GM19397 (cell line): ENCODE measurements around the gene ARHGEF9.
"Not testable (repeated sequence)": the region's sequence is repeated elsewhere in the genome, so short reads cannot be mapped to it uniquely, and the experiment has no call there.

Source experiments
- ATAC-seq: cut with Tn5 transposase; IDR thresholded peaks from one replicate; pipeline ENCODE4 v1.9.1; 2021; ENCODE audit warnings: mild to moderate bottlenecking, moderate library complexity; ENCODE audit not compliant: unreplicated experiment

The ARHGEF9 gene

DNA sequence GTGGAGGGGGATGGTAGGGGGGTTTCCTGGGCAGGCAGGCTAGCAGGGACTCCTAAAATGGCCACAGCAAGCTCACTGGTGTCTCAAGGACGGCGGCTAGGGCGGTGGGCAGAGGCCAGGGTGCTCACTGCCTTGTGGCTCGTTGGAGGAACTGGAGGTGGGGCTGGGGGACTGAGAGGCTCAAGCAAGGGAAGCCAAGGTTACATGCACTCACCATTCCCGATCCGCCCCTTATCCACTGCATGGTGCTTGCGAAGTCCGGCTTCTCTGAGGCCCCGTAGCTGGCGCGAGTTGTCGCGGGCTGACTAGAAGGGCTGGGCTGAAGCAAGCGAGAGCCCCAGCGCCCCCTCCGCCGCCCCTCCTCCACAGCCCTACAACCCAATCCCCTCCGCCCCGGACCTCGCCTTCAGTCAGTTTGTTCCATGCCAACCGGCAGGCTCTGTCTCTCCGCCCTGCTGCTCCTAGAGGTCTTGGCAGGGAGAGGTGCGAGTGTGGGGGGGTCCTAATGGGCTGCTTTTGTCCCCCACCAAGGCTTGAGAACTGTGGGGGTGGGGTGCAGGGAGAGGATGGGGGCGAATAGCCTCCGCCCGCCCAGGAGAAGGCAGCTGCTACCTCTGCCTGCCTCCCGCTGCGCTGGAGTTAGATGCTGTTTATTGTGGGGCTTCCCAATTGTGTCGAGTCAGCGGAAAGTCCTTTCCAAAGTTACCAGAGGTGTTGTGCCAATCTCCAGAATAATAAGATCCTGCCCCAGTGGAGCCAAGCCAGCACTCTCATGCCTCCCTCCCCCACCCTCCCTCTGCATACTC is at the start of gene ARHGEF9:
ARHGEF9 (minus strand) TSS at position 313 of the 806 bp plus-strand sequence; CDS start at position 244, 69 bp downstream.
- ATAC-seq, result no peak

- ATAC-seq, result not testable (repeated sequence)
These were observed 40.4 kb upstream of the ARHGEF9 start for GRCh38 chrX:63825446-63825845.

DNA sequence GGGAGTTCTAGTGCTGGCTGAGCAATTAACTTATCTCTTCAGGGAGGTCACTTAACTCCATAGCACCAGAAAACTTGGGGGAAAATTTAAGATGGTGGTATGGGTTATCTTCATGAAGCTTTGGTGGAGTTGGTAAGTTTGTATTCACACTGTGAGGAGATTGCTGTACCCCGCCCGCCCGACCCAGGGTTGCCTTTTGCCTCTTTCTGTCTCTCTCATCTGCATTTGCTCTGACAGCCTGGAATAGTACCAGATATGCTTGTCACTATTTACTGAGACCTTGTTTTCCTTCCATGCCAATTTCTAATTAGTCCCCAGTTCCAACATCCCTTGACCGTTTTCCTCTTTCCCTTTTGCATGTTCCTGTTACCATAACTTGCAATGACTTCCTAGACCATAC is 33.1 kb upstream of the ARHGEF9 start:
- ATAC-seq, result no peak

- no peak for ATAC-seq
These were observed 32.7 kb upstream of the ARHGEF9 start for GRCh38 chrX:63817696-63818095.

- ATAC-seq, result no peak
These were observed 27.8 kb upstream of the ARHGEF9 start for GRCh38 chrX:63812823-63813222.

- ATAC-seq, result no peak
These were observed 25.7 kb upstream of the ARHGEF9 start for GRCh38 chrX:63810746-63811145.

DNA sequence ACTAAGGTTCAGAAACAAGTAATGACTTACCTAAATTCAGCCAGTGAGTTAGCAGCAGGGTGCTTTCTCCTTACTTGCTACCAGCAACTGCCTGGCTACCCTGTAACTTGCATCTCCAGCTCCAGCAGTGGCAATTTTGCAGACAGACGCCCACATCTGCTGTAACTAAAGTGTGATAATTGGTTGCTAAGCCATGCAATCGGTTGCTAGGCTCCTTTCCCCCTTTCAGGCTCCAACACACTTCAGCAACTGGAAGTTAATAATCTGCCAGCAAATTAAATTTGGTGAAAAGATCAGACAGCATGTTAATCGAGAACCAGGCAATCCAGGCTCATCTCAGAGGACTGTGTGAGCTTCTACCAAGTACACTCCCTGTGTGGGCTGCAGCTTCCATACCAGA is 24.2 kb upstream of the ARHGEF9 start:
- no peak for ATAC-seq

DNA sequence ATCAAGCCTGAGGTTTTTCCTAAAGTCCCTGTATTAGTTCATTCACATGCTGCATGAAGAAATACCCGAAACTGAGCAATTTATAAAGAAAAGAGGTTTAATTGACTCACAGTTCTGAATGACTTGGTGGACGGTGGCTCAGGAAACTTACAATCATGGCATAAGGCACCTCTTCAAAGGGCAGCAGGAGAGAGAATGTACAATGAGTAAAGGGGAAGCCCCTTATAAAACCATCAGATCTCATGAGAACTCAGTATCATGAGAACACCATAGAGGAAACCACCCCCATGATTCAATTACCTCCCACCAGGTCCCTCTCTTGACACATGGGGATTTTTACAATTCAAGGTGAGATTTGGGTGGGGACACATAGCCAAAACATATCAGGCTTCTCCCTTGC is 10.4 kb upstream of the ARHGEF9 start:
- not testable (repeated sequence) for ATAC-seq

DNA sequence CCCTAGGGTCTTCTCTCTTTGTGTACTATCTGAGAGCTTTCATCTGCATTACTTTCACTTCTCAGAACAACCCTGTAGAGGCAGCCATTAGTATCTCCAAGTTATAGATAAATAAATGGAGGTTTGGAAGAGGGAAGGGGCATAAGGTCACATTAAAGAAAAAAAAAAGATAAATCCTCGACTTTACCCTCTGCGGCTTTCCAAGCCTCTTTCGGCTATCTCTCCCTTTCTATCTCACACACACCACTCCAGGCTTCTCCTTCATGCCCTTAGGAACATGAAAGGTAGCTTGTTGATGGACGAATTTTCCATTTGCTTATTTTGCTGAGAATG is 660 bp upstream of the ARHGEF9 start:
- ATAC-seq, result no peak

GRCh38 chrX:63784346-63784901 is 590 bp downstream of the ARHGEF9 start:
- ATAC-seq, result no peak

GRCh38 chrX:63782515-63782914 is 2.5 kb downstream of the ARHGEF9 start:
- no peak for ATAC-seq

GRCh38 chrX:63768760-63769159 is 16.3 kb downstream of the ARHGEF9 start:
- ATAC-seq, result no peak

DNA sequence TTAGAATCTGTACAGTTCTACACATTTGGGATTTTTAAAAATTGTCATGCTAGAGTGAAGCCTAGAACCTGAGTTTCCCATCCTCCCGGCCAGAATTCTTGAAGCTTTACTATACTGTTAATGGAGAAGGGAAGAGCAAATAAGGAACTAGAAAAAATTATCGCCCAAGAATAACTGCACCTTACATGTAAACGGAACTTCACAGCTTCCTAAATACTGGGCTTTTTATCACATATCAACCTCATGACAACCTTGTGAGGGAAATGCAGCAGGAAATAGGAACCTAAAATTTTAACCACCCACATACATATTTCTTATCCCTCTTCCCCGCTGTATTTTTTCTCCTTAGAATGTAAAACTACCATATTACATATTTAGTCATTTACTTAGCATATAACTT is 19.3 kb downstream of the ARHGEF9 start:
- ATAC-seq, result no peak

- ATAC-seq, result no peak
These were observed 20.1 kb downstream of the ARHGEF9 start for GRCh38 chrX:63764946-63765345.

- ATAC-seq, result peak; percentile 86
These were observed 23.4 kb downstream of the ARHGEF9 start for GRCh38 chrX:63761639-63762038.

DNA sequence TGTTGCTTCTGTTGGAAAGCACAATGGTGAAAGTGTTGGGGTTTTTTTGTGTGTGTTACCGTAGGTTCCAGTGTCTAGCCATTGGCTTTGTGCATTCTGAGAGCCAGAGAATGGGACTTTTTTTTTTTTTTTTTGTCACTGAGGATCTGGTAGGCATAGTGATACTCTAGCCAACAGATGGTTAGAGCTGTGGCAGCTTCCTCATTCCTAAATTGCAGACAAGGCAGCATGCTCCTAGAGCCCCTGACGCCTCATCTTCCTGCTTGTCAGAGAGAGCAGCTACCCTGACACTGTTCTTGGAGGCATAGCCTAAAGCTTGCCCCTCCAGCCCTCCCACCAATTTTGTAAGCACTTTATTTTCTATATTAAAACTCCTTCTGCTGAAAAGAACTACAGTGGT is 27.0 kb downstream of the ARHGEF9 start:
- no peak for ATAC-seq

DNA sequence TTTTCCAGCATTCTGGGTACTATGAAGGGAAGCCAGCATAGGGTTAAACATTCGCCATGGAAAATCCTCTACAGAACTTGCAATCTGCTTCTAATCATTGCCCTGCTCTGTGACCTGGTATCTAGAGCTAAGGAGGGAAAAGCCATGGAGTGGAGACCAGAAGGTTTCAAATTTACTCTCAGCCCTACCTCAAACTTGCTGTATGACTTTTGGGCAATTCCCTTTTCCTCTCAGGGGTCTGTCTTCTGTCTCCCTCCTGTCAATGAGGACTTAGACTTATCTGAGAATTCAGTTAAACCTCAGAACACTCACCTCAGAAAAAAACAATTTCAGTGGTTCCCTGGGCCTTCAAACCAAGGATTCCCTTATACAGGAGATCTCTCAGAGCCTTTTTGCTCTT is 29.1 kb downstream of the ARHGEF9 start:
- no peak for ATAC-seq

- peak; percentile 98 for ATAC-seq
These were observed 30.0 kb downstream of the ARHGEF9 start for GRCh38 chrX:63754860-63755579.

- ATAC-seq, result peak; percentile 33
These were observed 30.7 kb downstream of the ARHGEF9 start for GRCh38 chrX:63754136-63754859.

DNA sequence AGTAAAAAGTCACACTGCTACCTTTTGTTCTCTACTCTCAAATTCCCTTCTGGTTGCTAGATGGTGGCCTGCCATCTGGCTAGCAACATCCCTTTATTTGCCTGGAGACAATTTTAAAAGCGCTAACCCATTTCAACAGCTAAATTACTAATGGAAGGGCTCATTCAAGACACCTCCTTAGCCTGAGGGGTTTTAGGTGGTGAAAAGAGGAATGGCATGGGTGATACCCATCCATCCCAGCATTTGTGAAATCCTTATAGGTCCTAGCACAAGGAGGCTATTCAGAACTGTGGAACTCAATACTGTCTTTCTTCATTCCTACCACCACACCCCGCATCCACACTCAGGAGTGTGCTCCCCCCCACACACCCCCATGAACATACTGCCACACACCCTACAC is 33.5 kb downstream of the ARHGEF9 start:
- no peak for ATAC-seq

DNA sequence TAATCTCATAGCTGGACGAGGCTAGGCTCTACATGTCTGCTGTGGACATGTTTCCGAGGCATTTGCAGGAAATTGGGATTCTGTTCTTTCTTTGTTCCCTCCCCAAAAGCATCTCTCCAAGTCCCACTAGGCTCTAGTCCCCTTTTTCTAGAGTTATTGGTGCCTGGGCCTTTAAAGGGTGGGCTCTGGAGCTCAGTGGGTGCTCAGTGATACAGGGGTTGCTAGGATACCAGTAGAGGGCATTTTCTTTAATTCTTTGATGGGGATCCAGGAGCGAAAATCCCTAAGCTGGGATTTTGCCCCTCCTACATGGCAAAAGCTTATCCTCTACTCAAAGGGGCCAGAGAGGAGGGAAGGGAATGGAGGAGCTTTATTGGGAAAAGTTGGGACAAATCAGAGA is 34.2 kb downstream of the ARHGEF9 start:
- ATAC-seq, result no peak
